ENCODE measurements around the gene KDM4B.

GRCh38 chr19:4987692-4988370 is 18.9 kb downstream of the KDM4B start:
- TF ChIP-seq, protein P1, sequence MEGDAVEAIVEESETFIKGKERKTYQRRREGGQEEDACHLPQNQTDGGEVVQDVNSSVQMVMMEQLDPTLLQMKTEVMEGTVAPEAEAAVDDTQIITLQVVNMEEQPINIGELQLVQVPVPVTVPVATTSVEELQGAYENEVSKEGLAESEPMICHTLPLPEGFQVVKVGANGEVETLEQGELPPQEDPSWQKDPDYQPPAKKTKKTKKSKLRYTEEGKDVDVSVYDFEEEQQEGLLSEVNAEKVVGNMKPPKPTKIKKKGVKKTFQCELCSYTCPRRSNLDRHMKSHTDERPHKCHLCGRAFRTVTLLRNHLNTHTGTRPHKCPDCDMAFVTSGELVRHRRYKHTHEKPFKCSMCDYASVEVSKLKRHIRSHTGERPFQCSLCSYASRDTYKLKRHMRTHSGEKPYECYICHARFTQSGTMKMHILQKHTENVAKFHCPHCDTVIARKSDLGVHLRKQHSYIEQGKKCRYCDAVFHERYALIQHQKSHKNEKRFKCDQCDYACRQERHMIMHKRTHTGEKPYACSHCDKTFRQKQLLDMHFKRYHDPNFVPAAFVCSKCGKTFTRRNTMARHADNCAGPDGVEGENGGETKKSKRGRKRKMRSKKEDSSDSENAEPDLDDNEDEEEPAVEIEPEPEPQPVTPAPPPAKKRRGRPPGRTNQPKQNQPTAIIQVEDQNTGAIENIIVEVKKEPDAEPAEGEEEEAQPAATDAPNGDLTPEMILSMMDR (IDR thresholded peaks at IDR 0.05) = no peak
- TF ChIP-seq POLR2A (IDR thresholded peaks at IDR 0.05) = no peak

Data from Peyer's patch (tissue), 4 donors.